Uterus (tissue), 2 donors: ENCODE data around the gene SLC44A2.

Source experiments
- POLR2A ChIP-seq, 2 donors: fragments of 450-650 bp; IDR thresholded peaks; one replicate each; pipeline ENCODE4 v1.6.1; 2016; ENCODE audit warnings: antibody characterized with exemption in 2 of 2, mild to moderate bottlenecking in 1 of 2, moderate library complexity in 1 of 2
- TF ChIP-seq, protein P1 (sequence below), 4 experiments: fragments of 200-600 bp in 2 of 4; fragments of 450-650 bp in 2 of 4; sonication (generic) in 2 of 4; IDR thresholded peaks; one replicate each; pipeline ENCODE4 v1.5.1; 2016 to 2019; ENCODE audit warnings: antibody characterized with exemption in 4 of 4, mild to moderate bottlenecking in 2 of 4, moderate library complexity in 1 of 4

DNA sequence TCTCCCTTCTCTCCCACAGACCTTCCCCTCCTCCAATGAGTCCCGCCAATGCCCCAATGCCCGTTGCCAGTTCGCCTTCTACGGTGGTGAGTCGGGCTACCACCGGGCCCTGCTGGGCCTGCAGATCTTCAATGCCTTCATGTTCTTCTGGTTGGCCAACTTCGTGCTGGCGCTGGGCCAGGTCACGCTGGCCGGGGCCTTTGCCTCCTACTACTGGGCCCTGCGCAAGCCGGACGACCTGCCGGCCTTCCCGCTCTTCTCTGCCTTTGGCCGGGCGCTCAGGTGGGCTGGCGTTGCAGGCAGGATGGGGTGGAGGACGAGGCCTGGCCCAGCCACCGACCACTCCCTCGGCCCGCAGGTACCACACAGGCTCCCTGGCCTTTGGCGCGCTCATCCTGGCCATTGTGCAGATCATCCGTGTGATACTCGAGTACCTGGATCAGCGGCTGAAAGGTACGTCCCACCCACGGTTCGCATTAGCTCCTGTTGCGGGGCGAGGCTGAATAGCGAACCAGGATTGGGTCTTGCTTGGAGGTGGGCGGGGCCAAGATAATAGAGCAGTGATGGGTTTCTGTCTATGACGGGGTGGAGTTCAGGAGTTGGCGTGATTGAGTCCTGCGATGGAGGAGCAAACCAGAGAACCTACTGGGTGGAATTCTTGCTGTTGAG lies 11.1 kb downstream of the SLC44A2 start:
- TF ChIP-seq, protein P1, sequence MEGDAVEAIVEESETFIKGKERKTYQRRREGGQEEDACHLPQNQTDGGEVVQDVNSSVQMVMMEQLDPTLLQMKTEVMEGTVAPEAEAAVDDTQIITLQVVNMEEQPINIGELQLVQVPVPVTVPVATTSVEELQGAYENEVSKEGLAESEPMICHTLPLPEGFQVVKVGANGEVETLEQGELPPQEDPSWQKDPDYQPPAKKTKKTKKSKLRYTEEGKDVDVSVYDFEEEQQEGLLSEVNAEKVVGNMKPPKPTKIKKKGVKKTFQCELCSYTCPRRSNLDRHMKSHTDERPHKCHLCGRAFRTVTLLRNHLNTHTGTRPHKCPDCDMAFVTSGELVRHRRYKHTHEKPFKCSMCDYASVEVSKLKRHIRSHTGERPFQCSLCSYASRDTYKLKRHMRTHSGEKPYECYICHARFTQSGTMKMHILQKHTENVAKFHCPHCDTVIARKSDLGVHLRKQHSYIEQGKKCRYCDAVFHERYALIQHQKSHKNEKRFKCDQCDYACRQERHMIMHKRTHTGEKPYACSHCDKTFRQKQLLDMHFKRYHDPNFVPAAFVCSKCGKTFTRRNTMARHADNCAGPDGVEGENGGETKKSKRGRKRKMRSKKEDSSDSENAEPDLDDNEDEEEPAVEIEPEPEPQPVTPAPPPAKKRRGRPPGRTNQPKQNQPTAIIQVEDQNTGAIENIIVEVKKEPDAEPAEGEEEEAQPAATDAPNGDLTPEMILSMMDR (IDR thresholded peaks at IDR 0.05), result no peak
- no peak for TF ChIP-seq POLR2A (IDR thresholded peaks at IDR 0.05)
